ENCODE results near the gene TNFRSF12A.
"Not testable (repeated sequence)": the region's sequence is repeated elsewhere in the genome, so short reads cannot be mapped to it uniquely, and the experiment has no call there.

Gene TNFRSF12A

GRCh38 chr16:3069146-3069545 lies 49.0 kb downstream of the TNFRSF12A start:
- FAIRE-seq = not testable (repeated sequence)

GRCh38 chr16:3070608-3071111 lies 50.5 kb downstream of the TNFRSF12A start:
- FAIRE-seq = no peak

GRCh38 chr16:3071655-3072054 lies 51.5 kb downstream of the TNFRSF12A start:
- FAIRE-seq = no peak

Data from G401.6 (cell line).